ENCODE data around the gene C11orf21.

The C11orf21 gene

GRCh38 chr11:2275334-2276279, 26.1 kb downstream of the C11orf21 start:
- Histone ChIP-seq H3K9me2 (replicated peaks; ENCODE audit: low read depth, low read length) (no peaks in the 10 kb centered on the region), H3K79me2 (ENCODE audit: insufficient read depth, low read length) (no peaks in the 10 kb centered on the region), H2AFZ (ENCODE audit: low read length) (no peak overlapping the region), H3K9ac (ENCODE audit: low read depth, low read length, poor library complexity, severe bottlenecking) (no peak overlapping the region), H3K4me2 (ENCODE audit: low read depth, low read length, poor library complexity, severe bottlenecking) (no peak overlapping the region), H3K4me3 (ENCODE audit: low read length, poor library complexity, severe bottlenecking) (no peak overlapping the region), H3K27me3 (ENCODE audit: insufficient read depth, low read length, poor library complexity, severe bottlenecking) (no peaks in the 10 kb centered on the region), H4K20me1 (ENCODE audit: insufficient read depth, low read length, poor library complexity, severe bottlenecking) (no peaks in the 10 kb centered on the region), H3K4me1 (ENCODE audit: insufficient read depth, low read length, poor library complexity, severe bottlenecking) (peaks cover 6% of the 10 kb centered on the region), H3K36me3 (ENCODE audit: insufficient read depth, low read length) (no peaks in the 10 kb centered on the region), H3K9me3 (ENCODE audit: insufficient read depth, low read depth, low read length) (peaks cover 4% of the 10 kb centered on the region; the same call in 1 of the 2 replicates), H3F3A (ENCODE audit: low read depth) (no peaks in the 10 kb centered on the region)
- TF ChIP-seq, protein P1, sequence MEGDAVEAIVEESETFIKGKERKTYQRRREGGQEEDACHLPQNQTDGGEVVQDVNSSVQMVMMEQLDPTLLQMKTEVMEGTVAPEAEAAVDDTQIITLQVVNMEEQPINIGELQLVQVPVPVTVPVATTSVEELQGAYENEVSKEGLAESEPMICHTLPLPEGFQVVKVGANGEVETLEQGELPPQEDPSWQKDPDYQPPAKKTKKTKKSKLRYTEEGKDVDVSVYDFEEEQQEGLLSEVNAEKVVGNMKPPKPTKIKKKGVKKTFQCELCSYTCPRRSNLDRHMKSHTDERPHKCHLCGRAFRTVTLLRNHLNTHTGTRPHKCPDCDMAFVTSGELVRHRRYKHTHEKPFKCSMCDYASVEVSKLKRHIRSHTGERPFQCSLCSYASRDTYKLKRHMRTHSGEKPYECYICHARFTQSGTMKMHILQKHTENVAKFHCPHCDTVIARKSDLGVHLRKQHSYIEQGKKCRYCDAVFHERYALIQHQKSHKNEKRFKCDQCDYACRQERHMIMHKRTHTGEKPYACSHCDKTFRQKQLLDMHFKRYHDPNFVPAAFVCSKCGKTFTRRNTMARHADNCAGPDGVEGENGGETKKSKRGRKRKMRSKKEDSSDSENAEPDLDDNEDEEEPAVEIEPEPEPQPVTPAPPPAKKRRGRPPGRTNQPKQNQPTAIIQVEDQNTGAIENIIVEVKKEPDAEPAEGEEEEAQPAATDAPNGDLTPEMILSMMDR (conservative IDR thresholded peaks at IDR 0.05; ENCODE audit: low read length): no peak

- no peaks in the 10 kb centered on the region for H3F3A ChIP-seq (ENCODE audit: low read depth)
- H3K4me3 ChIP-seq (ENCODE audit: low read length, poor library complexity, severe bottlenecking): no peak overlapping the region
- TF ChIP-seq, protein P1 (conservative IDR thresholded peaks at IDR 0.05; ENCODE audit: low read length): no peak
- no peak for TF ChIP-seq EZH2phosphoT487 (IDR thresholded peaks at IDR 0.05; ENCODE audit: borderline replicate concordance)
- no peak overlapping the region for H2AFZ ChIP-seq (ENCODE audit: low read length)
- no peaks in the 10 kb centered on the region for H3K79me2 ChIP-seq (ENCODE audit: insufficient read depth, low read length)
- no peaks in the 10 kb centered on the region for H3K9me3 ChIP-seq (ENCODE audit: insufficient read depth, low read depth, low read length)
- H3K36me3 ChIP-seq (ENCODE audit: insufficient read depth, low read length): no peaks in the 10 kb centered on the region
- H3K4me2 ChIP-seq (ENCODE audit: low read depth, low read length, poor library complexity, severe bottlenecking): no peak overlapping the region
- H3K4me1 ChIP-seq (ENCODE audit: insufficient read depth, low read length, poor library complexity, severe bottlenecking): peaks cover 6% of the 10 kb centered on the region
- no peaks in the 10 kb centered on the region for H4K20me1 ChIP-seq (ENCODE audit: insufficient read depth, low read length, poor library complexity, severe bottlenecking)
- no peak overlapping the region for H3K9ac ChIP-seq (ENCODE audit: low read depth, low read length, poor library complexity, severe bottlenecking)
- no peaks in the 10 kb centered on the region for H3K9me2 ChIP-seq (replicated peaks; ENCODE audit: low read depth, low read length)
- no peaks in the 10 kb centered on the region for H3K27me3 ChIP-seq (ENCODE audit: insufficient read depth, low read length, poor library complexity, severe bottlenecking)
Observed at GRCh38 chr11:2273771-2274170, 27.9 kb downstream of the C11orf21 start.

- Histone ChIP-seq H3K9me2 (replicated peaks; ENCODE audit: low read depth, low read length) (no peaks in the 10 kb centered on the region), H3K9ac (ENCODE audit: low read depth, low read length, poor library complexity, severe bottlenecking) (no peak overlapping the region), H3K79me2 (ENCODE audit: insufficient read depth, low read length) (no peaks in the 10 kb centered on the region), H3K9me3 (ENCODE audit: insufficient read depth, low read depth, low read length) (no peaks in the 10 kb centered on the region), H3F3A (ENCODE audit: low read depth) (no peaks in the 10 kb centered on the region), H3K27me3 (ENCODE audit: insufficient read depth, low read length, poor library complexity, severe bottlenecking) (no peaks in the 10 kb centered on the region), H3K4me1 (ENCODE audit: insufficient read depth, low read length, poor library complexity, severe bottlenecking) (peaks cover 6% of the 10 kb centered on the region), H4K20me1 (ENCODE audit: insufficient read depth, low read length, poor library complexity, severe bottlenecking) (no peaks in the 10 kb centered on the region), H3K36me3 (ENCODE audit: insufficient read depth, low read length) (no peaks in the 10 kb centered on the region), H2AFZ (ENCODE audit: low read length) (no peak overlapping the region), H3K4me2 (ENCODE audit: low read depth, low read length, poor library complexity, severe bottlenecking) (no peak overlapping the region), H3K4me3 (ENCODE audit: low read length, poor library complexity, severe bottlenecking) (no peak overlapping the region)
- TF ChIP-seq EZH2phosphoT487 (IDR thresholded peaks at IDR 0.05; ENCODE audit: borderline replicate concordance): no peak
- TF ChIP-seq, protein P1 (conservative IDR thresholded peaks at IDR 0.05; ENCODE audit: low read length): no peak
Observed at GRCh38 chr11:2273311-2273710, 28.4 kb downstream of the C11orf21 start.
